ENCODE data around the gene ATP2C2.

DNA sequence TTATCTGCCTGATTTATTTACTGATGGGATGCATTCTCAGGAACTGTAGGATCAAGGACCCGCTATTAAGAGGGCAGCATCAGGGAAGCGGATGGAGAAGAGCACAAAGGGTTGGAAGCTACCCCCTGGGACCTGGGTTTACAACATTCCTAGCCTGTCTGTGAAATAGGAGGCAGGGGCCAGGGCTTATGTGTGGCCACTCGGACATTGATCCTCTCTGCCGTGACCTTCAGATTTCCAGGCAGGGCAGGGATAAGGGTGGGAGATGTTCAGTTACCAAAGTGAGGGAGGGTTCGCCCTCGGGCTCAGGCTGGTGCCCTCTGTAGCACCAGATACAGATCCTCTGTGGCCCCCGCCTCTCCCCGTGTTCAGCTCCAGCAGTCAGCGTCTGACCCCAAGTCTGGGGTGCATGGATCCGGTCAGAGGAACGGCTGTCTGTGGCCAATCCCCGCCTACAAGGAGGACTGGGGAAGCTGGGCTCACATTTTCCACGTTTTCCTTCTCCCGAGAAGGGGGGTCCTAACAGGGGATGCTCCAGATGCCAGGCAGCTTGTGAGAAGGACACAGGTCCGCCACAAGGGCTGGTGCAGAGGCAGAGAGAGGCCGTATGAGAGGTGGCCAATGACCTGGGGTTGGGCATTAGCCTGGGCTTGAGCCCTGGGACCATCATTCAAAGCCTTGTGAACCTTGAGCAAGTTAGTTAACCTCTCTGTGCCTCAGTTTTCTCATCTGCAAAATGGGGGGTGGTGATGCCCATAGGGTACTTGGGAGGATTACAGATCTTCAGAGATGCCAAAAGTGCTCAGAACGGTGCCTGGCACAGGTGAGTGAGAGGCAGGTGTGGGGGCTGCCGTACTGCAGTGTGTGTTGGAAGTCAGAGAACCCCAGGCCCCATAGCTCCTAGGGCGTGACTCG is 48.3 kb downstream of the ATP2C2 start:
- TF ChIP-seq CTCF (IDR thresholded peaks at IDR 0.05) (no peak), POLR2A (IDR thresholded peaks at IDR 0.05) (no peak), POLR2AphosphoS5 (IDR thresholded peaks at IDR 0.05) (no peak), EP300 (IDR thresholded peaks at IDR 0.05) (no peak)
